A549 (cell line): ENCODE results near the gene TEX264. TPM values are rescaled to one million over a fixed set of nuclear protein-coding genes. Genes with fewer than 3 reads are reported as not detected.

Experiments
- ATAC-seq, 2 experiments: fragments of 200-7000 bp in 1 of 2; fragments of >200 bp in 1 of 2; cut with Nextera tagmentation in 1 of 2; cut with Tn5 transposase in 1 of 2; 3 replicates each; pipeline versions ENCODE4 v1.8.0 to v1.9.1; 2018 to 2020; ENCODE audit warnings: mild to moderate bottlenecking in 1 of 2, moderate library complexity in 1 of 2
- CTCF ChIA-PET: fragments of 300-600 bp; sonication (Branson Sonifier 250); formaldehyde crosslinking; extraction: SDS; loops from one replicate; lab custom pipeline; 2021; ENCODE audit warnings: antibody characterized with exemption, inconsistent platforms; lab: Yijun Ruan, JAX
- POLR2A ChIA-PET: fragments of 350-600 bp; formaldehyde crosslinking; extraction: SDS; loops from one replicate; lab custom pipeline; 2021; ENCODE audit warnings: antibody characterized with exemption, inconsistent platforms; lab: Yijun Ruan, JAX
- DNase-seq, 2 experiments: peaks; one replicate each; pipeline versions ENCODE4 v3.0.0 to v3.0.0-alpha.2; 2011 to 2016; ENCODE audit warnings: low read depth in 1 of 2, low spot score in 1 of 2
- FAIRE-seq: peaks from 2 replicates; lab custom pipeline; 2011; peaks lifted over from hg19 to GRCh38; lab: Jason Lieb, UNC
- H3K27ac ChIP-seq, 2 experiments: fragments of >200 bp; sonication (Bioruptor Twin); formaldehyde crosslinking; 3 replicates each; pipeline ENCODE4 v1.5.1; 2016 to 2017
- H3K4me1 ChIP-seq: fragments of >200 bp; sonication (Bioruptor Twin); formaldehyde crosslinking; 3 replicates; pipeline ENCODE4 v1.6.1; 2016
- H3K4me2 ChIP-seq: fragments of >200 bp; sonication (Bioruptor Twin); formaldehyde crosslinking; 3 replicates; pipeline ENCODE4 v1.6.1; 2016
- H3K4me3 ChIP-seq: fragments of >200 bp; sonication (Bioruptor Twin); formaldehyde crosslinking; 3 replicates; pipeline ENCODE4 v1.5.1; 2016
- H3K9me3 ChIP-seq: fragments of >200 bp; sonication (Bioruptor Twin); formaldehyde crosslinking; 3 replicates; pipeline ENCODE4 v1.6.1; 2016
- CEBPB ChIP-seq, 2 experiments: fragments of >200 bp in 1 of 2; sonication (Bioruptor Twin) in 1 of 2; formaldehyde crosslinking in 1 of 2; IDR thresholded peaks; 2 replicates each; pipeline ENCODE4 v1.6.1; 2012 to 2016
- EP300 ChIP-seq, 2 experiments: fragments of >200 bp; sonication (Bioruptor Twin); formaldehyde crosslinking; IDR thresholded peaks; 2 replicates in 1 of 2; 3 replicates in 1 of 2; pipeline ENCODE4 v1.6.1; 2016 to 2017
- ESRRA ChIP-seq: fragments of 150-350 bp; IDR thresholded peaks from 2 replicates; pipeline ENCODE4 v1.6.1; 2014; ENCODE audit warnings: mild to moderate bottlenecking, low read length, borderline replicate concordance
- FOXS1 ChIP-seq: fragments of 250-450 bp; sonication (Bioruptor Pico); IDR thresholded peaks from 2 replicates; pipeline ENCODE4 v1.5.0; 2020; ENCODE audit warnings: mild to moderate bottlenecking, moderate library complexity
- KDM1A ChIP-seq: fragments of 200-600 bp; sonication (generic); IDR thresholded peaks from 2 replicates; pipeline ENCODE4 v1.6.1; 2016; ENCODE audit warnings: low read depth, mild to moderate bottlenecking
- KDM5A ChIP-seq: fragments of 200-600 bp; sonication (generic); IDR thresholded peaks from 2 replicates; pipeline ENCODE4 v1.6.1; 2016; ENCODE audit warnings: antibody characterized with exemption, mild to moderate bottlenecking
- MAFK ChIP-seq: fragments of 450-650 bp; IDR thresholded peaks from 2 replicates; pipeline ENCODE4 v1.6.1; 2014; ENCODE audit not compliant: partially characterized antibody
- MYC ChIP-seq: IDR thresholded peaks from 2 replicates; pipeline ENCODE4 v1.6.1; 2012; ENCODE audit warnings: mild to moderate bottlenecking, inconsistent platforms, low read length, improper control_type of control experiment, borderline replicate concordance
- NFE2L2 ChIP-seq: fragments of 150-350 bp; conservative IDR thresholded peaks from 2 replicates; pipeline ENCODE4 v1.6.1; 2014; ENCODE audit warnings: low read length
- RAD21 ChIP-seq, 2 experiments: fragments of >200 bp in 1 of 2; sonication (Bioruptor Twin) in 1 of 2; formaldehyde crosslinking in 1 of 2; IDR thresholded peaks in 1 of 2; conservative IDR thresholded peaks in 1 of 2; 2 replicates in 1 of 2; 3 replicates in 1 of 2; pipeline ENCODE4 v1.6.1; 2012 to 2018; ENCODE audit warnings: inconsistent platforms in 1 of 2
- SMC3 ChIP-seq: fragments of >200 bp; sonication (Bioruptor Twin); formaldehyde crosslinking; IDR thresholded peaks from 3 replicates; pipeline ENCODE4 v1.6.1; 2018; ENCODE audit warnings: inconsistent platforms
- SREBF2 ChIP-seq: fragments of 450-650 bp; IDR thresholded peaks from 2 replicates; pipeline ENCODE4 v1.6.1; 2014; ENCODE audit warnings: mild to moderate bottlenecking, moderate library complexity
- ZNF302 ChIP-seq: fragments of 250-450 bp; sonication (Bioruptor Pico); IDR thresholded peaks from 2 replicates; pipeline ENCODE4 v1.9.0; 2021; ENCODE audit warnings: inconsistent platforms, mild to moderate bottlenecking, moderate library complexity
- WGBS: methylation state at CpG from one replicate; pipeline ENCODE4 v1.1.6; 2017; ENCODE audit errors: missing lambda C conversion rate; 5-methylcytosine and 5-hydroxymethylcytosine counted together
- polyA plus RNA-seq, 4 experiments: library from polyadenylated mRNA; depleted of rRNA in 3 of 4; stranded (reverse); fragments of >200 nt; fragmentation: RNase III in 1 of 4; extraction: RNeasy Plus Mini Kit Qiagen cat#74134 plus additional on column Dnase treatment in 1 of 4; gene quantifications; 2 replicates in 3 of 4; 3 replicates in 1 of 4; pipeline ENCODE4 v1.2.3, GENCODE V29; 2011 to 2017
- TF ChIP-seq, protein P1 (sequence below): IDR thresholded peaks from 2 replicates; pipeline ENCODE4 v1.6.1; 2012; ENCODE audit warnings: low read depth, borderline replicate concordance
- TF ChIP-seq, protein P2 (sequence below): IDR thresholded peaks from 2 replicates; pipeline ENCODE4 v1.6.1; 2012
- TF ChIP-seq, protein P3 (sequence below): fragments of >200 bp; sonication (Bioruptor Twin); formaldehyde crosslinking; IDR thresholded peaks from 3 replicates; pipeline ENCODE4 v1.5.1; 2016
- TF ChIP-seq, protein P4 (sequence below): fragments of 450-650 bp; IDR thresholded peaks from 2 replicates; pipeline ENCODE4 v1.6.1; 2014; ENCODE audit warnings: antibody characterized with exemption

TEX264 gene
- polyA plus RNA-seq, 2 of the 4 experiments (the other 2 are of a cell fraction), result 47.9 to 54.7 TPM

DNA sequence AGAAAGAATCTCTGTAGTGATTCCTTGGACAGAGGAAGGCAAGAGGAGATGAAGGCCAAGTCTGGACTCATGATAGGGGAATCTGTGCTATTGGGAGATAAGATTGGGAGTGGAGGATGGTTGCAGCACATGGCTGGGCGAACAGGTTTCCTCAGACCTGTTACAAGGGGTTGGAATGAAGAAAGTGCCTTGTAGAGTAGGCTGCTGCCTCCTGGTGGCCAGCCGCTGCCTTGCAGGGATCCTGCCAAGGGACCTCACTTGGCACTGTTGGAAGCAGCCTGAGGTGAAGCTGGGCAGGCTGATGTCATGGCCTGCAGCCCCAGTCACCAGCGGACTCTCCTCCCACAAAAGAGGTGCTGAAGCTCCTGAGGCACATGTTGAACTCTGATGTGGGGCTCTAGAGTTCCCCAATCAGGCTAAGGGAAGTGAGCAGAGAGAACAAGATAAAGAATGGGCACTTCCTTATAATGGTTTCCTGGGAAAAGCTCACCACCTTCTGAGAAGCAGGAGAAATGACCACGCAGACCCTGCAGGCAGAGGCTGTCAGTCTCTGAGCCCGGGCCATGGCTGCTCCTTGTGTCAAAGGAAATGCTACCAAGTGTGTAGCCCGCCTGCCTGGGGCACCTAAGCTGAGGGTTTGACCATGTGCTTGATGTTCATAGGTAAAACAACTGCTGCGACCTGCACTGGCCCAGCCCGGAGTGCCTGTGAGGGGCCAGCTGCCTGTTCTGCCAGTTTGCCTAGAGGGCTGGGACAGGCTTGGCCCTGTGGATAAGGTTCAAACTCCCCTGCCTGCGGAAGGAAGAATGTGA, 1.6 kb upstream of the TEX264 start:
- FAIRE-seq (no peak), DNase-seq (peak; percentile 66 to 85), ATAC-seq (peak; percentile 60 to 73)
- ChIA-PET POLR2A (interaction anchor here (0.9 to 1.9 kb wide), 2 partner anchors 167 to 170 kb away, joined by 4 to 11 read pairs; partner anchors contain the start of gene DCAF1), CTCF (interaction anchor here (0.7 to 7.4 kb wide), 33 partner anchors 9 to 387 kb away, joined by 3 to 83 read pairs (median 4); partner anchors contain the start of genes DCAF1, DUSP7 and RAD54L2)
- H3K27ac ChIP-seq, result peak overlapping the region; percentile 41 to 63; a peak in 2 of 6 replicates
- 0 out of 3 replicates have a peak overlapping the region, but pooled peaks have one; percentile 24 for H3K4me2 ChIP-seq
- TF ChIP-seq, protein P1, sequence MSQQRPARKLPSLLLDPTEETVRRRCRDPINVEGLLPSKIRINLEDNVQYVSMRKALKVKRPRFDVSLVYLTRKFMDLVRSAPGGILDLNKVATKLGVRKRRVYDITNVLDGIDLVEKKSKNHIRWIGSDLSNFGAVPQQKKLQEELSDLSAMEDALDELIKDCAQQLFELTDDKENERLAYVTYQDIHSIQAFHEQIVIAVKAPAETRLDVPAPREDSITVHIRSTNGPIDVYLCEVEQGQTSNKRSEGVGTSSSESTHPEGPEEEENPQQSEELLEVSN, result no peak
- peak; percentile 61 to 63 for TF ChIP-seq RAD21 (conservative IDR thresholded peaks at IDR 0.05 in 1 of 2, IDR thresholded peaks at IDR 0.05 in 1 of 2)
- TF ChIP-seq MYC, result 0 out of 2 replicates have a peak, but pooled peaks have one; percentile 44
- no peak for TF ChIP-seq CEBPB (IDR thresholded peaks at IDR 0.05)
- TF ChIP-seq SREBF2, result no peak
- no peak for TF ChIP-seq EP300 (IDR thresholded peaks at IDR 0.05)
- TF ChIP-seq KDM5A, result no peak
- TF ChIP-seq, protein P2, sequence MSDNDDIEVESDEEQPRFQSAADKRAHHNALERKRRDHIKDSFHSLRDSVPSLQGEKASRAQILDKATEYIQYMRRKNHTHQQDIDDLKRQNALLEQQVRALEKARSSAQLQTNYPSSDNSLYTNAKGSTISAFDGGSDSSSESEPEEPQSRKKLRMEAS, result peak; percentile 56; the same call in 1 of the 2 replicates
- TF ChIP-seq SMC3, result peak; percentile 61
- TF ChIP-seq, protein P3, sequence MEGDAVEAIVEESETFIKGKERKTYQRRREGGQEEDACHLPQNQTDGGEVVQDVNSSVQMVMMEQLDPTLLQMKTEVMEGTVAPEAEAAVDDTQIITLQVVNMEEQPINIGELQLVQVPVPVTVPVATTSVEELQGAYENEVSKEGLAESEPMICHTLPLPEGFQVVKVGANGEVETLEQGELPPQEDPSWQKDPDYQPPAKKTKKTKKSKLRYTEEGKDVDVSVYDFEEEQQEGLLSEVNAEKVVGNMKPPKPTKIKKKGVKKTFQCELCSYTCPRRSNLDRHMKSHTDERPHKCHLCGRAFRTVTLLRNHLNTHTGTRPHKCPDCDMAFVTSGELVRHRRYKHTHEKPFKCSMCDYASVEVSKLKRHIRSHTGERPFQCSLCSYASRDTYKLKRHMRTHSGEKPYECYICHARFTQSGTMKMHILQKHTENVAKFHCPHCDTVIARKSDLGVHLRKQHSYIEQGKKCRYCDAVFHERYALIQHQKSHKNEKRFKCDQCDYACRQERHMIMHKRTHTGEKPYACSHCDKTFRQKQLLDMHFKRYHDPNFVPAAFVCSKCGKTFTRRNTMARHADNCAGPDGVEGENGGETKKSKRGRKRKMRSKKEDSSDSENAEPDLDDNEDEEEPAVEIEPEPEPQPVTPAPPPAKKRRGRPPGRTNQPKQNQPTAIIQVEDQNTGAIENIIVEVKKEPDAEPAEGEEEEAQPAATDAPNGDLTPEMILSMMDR, result peak; percentile 72
- no peak overlapping the region for H3K4me3 ChIP-seq
- WGBS, result 31% methylated on average over 5 of the region's 9 CpGs
- H3K9me3 ChIP-seq, result no peaks in the 10 kb centered on the region
- peaks cover 18% of the 10 kb centered on the region for H3K4me1 ChIP-seq

DNA sequence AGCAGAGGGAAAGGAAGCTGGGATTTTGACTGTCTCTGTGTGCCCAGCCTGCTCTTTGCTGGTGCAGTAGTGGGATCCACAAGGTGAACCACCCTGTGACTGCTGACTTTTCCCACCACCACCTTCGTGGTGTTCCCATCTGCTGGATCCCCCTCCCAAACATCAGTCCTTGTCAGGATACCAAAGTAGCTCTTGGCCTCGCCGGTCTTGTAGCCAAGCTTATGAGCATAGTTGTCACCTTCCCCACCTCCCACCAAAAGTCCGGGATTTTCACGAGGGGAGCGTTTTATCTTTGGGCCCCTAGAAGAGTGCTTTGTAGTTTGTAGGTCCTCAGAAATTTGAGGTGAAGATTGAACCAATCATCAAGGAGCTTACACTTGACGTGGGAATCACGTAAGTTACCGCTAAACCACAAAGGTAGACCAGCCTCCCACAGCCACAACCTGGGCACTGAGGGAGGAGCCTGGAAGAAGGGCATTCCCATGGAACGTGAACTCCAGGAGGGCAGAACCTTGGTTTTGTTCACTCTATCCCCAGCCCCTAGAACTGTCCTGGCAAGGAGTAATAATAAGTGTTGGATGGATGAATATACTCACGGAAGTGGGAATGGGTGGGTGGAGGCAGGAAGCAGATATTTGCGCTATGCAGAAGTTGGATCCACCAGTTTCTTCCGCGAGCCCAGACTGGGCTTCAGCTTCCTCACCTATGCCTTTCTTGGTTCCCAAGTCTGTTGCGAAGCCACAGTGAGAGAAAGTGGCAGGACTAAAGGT, 814 bp upstream of the TEX264 start:
- TF ChIP-seq FOXS1 (no peak), ZNF302 (CRISPR knock-in tag) (no peak), KDM1A (no peak), MAFK (no peak), ESRRA (no peak), NFE2L2 (no peak), RAD21 (conservative IDR thresholded peaks at IDR 0.05 in 1 of 2, IDR thresholded peaks at IDR 0.05 in 1 of 2) (no peak)
- TF ChIP-seq, protein P4, sequence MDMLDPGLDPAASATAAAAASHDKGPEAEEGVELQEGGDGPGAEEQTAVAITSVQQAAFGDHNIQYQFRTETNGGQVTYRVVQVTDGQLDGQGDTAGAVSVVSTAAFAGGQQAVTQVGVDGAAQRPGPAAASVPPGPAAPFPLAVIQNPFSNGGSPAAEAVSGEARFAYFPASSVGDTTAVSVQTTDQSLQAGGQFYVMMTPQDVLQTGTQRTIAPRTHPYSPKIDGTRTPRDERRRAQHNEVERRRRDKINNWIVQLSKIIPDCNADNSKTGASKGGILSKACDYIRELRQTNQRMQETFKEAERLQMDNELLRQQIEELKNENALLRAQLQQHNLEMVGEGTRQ, result no peak
- peak overlapping the region; percentile 58 for H3K4me3 ChIP-seq
- H3K4me2 ChIP-seq, result peak overlapping the region; percentile 90
- ChIA-PET CTCF (interaction anchor here (0.8 to 7.4 kb wide), 24 partner anchors 8 to 299 kb away, joined by 3 to 83 read pairs (median 5); partner anchors contain the start of genes DCAF1 and RAD54L2), POLR2A (interaction anchor here (0.9 to 1.9 kb wide), 2 partner anchors 168 to 170 kb away, joined by 4 to 11 read pairs; partner anchors contain the start of gene DCAF1)
- ATAC-seq (no peak), FAIRE-seq (no peak), DNase-seq (no peak)
- peak overlapping the region; percentile 86 to 98; a peak in 5 of 6 replicates for H3K27ac ChIP-seq
- H3K9me3 ChIP-seq, result no peaks in the 10 kb centered on the region
- 91% methylated on average over 15 of the region's 15 CpGs for WGBS
- H3K4me1 ChIP-seq, result peaks cover 18% of the 10 kb centered on the region
